ENCODE measurements around the gene PVALEF.

Gene PVALEF

GRCh38 chr17:81165246-81166032 lies at the start of gene PVALEF:
TSS of gene PVALEF (plus strand) at chr17:81165507. CDS start at chr17:81181227, 15,720 bp downstream.
- DNase-seq (ENCODE audit: low read depth, low spot score), result no peak

- no peak for DNase-seq (ENCODE audit: low read depth, low spot score)
Measured at GRCh38 chr17:81115749-81116464, 49.4 kb upstream of the PVALEF start.

- DNase-seq (ENCODE audit: low read depth, low spot score), result no peak
Measured at GRCh38 chr17:81116704-81117103, 48.6 kb upstream of the PVALEF start.

DNA sequence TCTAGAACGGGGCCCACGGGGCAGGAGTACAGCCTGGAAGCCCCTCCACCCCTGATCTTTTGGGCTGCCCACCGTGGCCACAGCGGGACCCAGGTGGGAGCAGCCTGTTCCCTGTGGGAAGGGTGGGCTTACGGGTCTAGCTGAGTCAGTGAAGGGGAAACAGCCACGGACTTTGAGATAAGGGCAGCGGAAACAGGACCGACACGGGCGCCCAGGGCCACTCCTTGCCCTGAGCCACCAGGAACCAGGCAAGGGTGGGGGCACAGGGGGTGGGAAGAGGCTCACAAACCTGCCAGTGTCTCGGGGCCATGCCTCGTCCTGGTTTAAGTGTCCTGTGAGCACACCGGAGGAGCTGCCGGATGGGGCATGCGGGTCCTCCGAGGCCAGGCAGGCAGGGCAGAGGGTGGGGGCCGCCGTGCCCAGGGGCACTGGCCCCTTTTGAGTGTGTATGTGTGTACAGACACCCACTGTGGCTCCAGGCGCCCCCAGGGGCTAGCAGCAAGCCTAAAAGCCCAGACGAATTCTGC lies 47.6 kb upstream of the PVALEF start:
- no peak for DNase-seq (ENCODE audit: low read depth, low spot score)

DNA sequence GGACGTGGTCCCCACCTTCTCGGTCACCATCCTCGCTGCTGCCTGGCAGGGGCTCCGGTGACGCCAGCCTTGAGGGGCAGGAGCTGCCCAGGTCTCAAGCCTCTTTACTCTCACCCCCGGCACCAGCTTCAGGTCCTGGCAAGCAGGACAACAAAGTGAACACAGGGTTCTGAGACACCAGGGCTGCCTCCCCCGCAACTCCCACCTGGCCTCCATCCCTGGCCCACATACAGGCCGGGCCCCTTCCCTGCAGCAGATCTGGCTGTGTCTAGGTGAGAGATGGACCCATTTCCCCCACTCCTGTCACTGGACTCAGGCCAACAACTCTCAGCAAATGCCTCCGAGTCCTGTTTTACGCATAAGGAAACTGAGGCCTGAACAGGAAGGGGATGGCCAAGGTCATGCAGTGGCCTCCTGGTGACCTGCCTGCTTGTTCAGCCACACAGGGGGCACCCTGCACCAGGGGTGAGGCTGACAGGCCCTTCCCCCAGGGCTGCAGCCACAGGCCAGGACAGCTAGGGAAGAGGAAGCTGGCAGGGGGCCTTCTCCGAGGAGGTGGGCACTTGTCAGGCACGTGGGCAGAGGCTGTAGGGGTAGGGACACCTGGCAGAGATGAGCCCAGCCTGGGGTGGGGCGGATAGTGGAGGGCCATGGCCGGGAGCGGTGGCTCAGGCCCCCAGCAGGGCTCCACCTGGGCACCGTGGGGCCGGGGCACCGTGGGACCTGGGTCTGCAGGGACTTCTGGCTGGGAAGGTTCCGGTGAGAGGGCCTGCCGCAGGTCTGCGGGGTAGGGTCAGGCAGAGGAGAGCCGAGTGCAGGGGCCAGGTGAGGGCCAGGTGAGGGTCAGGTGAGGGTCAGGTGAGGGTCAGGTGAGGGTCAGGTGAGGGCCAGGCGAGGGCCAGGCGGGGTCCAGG lies 46.7 kb upstream of the PVALEF start:
- no peak for DNase-seq (ENCODE audit: low read depth, low spot score)

DNA sequence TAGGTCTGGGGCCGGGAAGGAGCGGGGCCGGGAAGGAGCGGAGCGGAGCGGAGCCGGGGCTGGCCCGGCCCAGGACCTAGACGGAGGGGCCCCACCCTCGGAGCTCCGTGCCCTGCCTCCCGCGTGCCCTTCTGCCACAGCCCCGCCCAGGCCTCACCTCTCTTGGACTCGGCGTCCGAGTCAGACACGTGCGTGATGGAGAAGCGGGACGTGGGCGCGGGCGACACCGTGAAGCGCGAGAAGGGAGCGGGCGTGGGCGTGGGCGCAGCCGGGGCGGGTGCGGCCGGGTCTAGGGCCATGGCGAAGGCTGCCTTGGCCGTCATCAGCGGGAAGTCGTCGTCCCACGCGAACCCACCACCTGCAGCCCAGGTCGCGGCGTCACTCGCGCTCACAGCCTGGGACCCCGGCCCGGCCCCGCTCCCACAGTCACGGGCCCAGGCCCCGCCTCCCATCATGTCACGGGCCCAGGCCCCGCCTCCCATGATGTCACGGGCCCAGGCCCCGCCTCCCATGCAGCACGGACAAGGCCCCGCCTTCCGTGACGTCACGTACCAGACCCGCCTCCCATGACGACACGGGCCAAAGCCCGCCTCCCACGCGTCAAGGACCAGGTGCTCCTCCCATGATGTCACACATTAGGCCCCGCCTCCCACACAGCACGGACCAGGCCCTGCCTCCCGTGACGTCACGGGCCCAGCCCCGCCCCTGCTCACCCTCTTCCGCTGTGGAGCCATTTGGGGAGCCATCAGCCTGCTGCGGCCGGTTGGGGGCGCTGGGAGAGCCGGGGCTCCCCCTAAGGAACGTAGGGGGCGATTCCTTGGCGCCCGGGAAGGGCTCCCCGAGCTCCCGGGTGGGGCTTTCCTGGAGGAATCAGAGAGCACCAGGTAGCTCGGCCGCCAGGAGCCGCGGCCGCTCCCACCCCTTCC lies 45.8 kb upstream of the PVALEF start:
- DNase-seq (ENCODE audit: low read depth, low spot score), result peak; percentile 60

DNA sequence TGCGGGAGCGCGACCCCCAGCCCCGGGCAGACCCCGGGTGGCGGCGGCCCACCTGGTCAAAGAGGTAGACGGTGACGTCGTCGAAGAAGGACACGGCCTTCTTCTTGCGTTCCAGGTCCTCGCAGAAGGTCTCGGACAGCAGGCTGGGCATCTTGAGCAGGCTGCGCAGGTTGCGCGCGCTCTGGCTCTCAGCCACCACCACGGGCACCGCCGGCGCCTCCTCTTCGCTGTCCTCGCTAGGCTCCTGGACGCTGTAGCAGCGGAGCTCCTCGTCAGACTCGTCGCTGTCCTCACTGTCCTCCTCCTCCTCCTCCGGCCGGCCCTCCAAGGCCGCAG lies 45.2 kb upstream of the PVALEF start:
- DNase-seq (ENCODE audit: low read depth, low spot score), result no peak

- DNase-seq (ENCODE audit: low read depth, low spot score), result no peak
Measured at GRCh38 chr17:81120695-81121621, 44.3 kb upstream of the PVALEF start.

GRCh38 chr17:81121841-81122733 lies 43.2 kb upstream of the PVALEF start:
- DNase-seq (ENCODE audit: low read depth, low spot score), result no peak

DNA sequence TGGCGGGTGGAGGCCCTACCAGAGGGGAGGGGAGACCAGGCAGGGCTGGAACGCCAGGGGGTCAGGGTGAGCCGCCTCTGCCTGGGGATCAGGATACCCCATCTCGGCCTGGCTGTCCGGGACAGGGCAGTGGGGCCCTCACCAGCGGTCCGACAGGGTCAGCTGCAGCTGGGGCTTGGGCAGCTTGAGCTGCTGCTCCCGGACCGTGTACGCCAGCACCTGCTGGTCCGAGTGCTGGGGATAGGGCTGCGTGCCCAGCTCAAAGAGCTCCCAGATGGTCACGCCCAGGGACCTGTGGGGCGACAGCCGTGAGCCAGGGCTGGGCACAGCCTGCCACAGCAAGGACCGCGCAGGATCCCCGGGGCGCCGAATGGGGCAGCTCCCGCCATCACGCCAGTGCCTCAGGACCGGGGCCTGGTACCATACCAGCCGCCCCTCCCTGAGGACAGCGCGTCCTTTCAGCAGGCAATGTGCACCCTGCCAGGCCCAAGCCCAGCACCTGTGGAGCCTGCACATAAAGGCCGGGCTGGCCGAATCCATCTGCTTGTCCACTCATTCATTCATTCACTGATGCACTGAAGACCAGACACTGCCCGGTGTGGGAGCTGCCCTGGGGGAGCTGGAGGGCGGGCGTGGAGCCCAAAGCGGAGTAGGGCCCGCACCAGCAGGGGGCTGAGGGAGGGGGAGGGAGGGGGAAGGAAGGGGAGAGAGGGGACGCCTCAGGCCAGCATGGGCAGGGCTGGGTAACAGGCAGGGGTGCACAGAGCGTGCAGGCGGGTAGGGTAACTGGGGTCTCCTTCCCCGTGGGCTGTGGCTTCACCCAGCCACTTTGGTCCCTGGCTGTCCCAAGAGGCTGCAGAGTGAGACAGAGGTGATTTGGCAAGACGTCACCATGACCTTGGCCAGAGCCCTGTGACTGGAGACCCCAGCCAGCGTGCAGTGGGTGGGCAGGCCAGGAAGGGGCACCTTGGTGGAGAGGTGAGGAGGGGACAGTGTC lies 42.0 kb upstream of the PVALEF start:
- DNase-seq (ENCODE audit: low read depth, low spot score), result no peak

DNA sequence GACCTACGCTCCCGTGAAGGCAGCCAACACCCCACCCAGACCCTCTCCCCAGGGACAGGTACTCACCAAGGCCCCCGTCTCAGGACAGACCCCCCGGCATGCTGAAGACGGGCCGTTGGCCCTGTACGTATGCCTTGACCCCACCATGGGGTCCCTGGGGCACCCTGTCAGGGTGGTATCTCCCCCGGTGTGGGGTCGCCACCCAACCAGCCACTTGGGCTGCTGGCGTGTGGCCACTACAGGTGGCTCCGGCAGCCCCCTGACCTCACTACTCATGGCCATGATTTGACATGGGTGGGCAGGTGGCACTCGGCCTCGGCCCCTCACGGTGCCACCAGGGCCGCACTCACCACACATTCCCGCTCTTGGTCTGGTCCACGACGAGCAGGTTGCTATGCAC lies 40.9 kb upstream of the PVALEF start:
- DNase-seq (ENCODE audit: low read depth, low spot score), result no peak

DNA sequence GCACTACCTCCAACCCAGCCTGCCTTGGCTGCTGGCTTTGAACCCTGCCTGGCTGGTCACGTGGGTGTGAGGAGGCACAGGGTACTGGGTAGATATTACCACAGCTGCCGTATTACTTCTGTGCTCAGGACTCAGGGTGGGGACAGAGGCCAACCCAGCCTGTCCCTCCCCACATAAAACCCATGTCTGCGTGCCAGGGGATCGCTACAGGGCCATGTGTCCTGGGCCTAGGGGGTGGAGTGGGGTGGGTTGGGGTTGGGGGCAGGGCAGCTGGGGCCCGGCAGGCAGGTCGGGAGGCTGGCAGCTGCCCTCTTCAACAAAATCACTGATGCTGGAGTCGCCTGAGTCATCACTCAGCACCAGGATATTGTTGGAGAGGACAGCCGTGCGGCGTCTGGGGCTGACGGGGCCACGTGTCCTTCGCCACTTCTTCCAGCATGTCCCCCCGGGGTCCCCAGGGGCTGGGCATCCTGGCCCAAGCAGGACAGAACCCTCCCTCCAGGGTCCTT lies 39.7 kb upstream of the PVALEF start:
- DNase-seq (ENCODE audit: low read depth, low spot score), result no peak

- no peak for DNase-seq (ENCODE audit: low read depth, low spot score)
Measured at GRCh38 chr17:81126281-81127132, 38.8 kb upstream of the PVALEF start.

DNA sequence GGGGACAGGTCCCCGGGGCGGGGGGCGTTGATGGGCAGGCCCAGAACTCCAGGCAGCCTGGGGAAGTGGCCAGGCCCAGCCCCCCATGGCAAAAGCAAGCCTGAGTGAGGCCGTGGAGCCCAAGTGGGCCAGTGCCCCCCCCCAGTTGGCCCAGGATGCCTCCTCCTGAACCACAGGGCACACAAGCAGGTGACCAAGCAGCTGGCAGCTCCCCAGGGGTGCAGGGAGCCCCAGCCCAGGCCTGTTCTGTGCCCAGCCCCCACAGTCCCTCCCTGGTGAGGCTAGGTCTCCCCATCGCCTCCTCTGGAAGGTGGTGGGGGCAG lies 38.2 kb upstream of the PVALEF start:
- DNase-seq (ENCODE audit: low read depth, low spot score), result no peak

GRCh38 chr17:81127526-81128177 lies 37.7 kb upstream of the PVALEF start:
- no peak for DNase-seq (ENCODE audit: low read depth, low spot score)

DNA sequence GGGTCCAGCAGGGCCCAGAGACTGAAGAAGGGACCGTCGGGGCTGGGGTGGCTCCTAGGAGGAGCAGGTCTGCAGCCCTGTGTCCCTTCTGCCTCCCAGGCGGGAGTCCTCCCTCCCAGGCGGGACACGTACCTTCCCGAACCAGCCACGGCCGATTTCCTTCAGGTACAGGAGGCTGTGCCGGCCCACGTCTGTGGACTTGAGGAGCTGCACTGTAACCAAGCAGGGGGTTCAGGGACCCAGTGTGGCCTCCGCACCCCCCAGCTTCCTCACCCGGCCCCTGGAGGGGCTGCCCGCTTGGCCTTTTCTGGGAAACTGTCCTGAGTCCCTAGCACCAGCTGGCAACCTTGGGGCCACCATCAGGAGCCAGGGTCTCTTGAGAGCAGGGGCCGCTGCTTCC lies 37.0 kb upstream of the PVALEF start:
- DNase-seq (ENCODE audit: low read depth, low spot score), result no peak
